ENCODE results near the gene METAP1D. TPM values are rescaled to one million over a fixed set of nuclear protein-coding genes. Genes with fewer than 3 reads are reported as not detected.
A peak's percentile ranks its signal among the peaks of the same experiment; 100 is the strongest.

METAP1D gene
- total RNA-seq, 1 experiment from 2014 or later = 15.8 TPM

GRCh38 chr2:172084645-172085459, 85.1 kb downstream of the METAP1D start (continued):
- TF ChIP-seq SIN3A (IDR thresholded peaks at IDR 0.05; ENCODE audit: low read depth) = no peak

GRCh38 chr2:172085460-172086159, 85.9 kb downstream of the METAP1D start, which contains the start of gene DLX1:
Gene DLX1, plus strand, starts transcription at chr2:172085507. Its CDS starts 171 bp downstream, at chr2:172085678.
- ChIA-PET POLR2A (interaction anchor here (0.9 to 1.6 kb wide), 3 partner anchors 9 to 28 kb away, joined by 3 to 8 read pairs (median 4); no protein-coding TSS in a partner anchor), RAD21 (ENCODE audit: low non-redundant PET in 1 of 2, low total read pairs in 2 of 2, uncharacterized antibody in 2 of 2, unreplicated experiment in 2 of 2) (no interaction called here), CTCF (no interaction called here)
- no peaks in the 10 kb centered on the region for H4K20me1 ChIP-seq (ENCODE audit: insufficient read depth)
- H3K4me3 ChIP-seq (replicated peaks in 1 of 2; ENCODE audit: low read depth in 1 of 2, low read length in 2 of 2) = peak within 1 kb of the TSS; percentile 51 to 61
- peak within 1 kb of the TSS; percentile 48; the same call in 1 of the 2 replicates for H3K27ac ChIP-seq (ENCODE audit: low read depth, low read length)
- peak; percentile 4 for ATAC-seq
- BruUV-seq (replicated peaks) = no TSS peak
- no peaks in the 10 kb centered on the region for H3K27me3 ChIP-seq (ENCODE audit: insufficient read depth, low read length)
- H2AFZ ChIP-seq (ENCODE audit: low read depth, low read length, poor library complexity, severe bottlenecking) = peak within 1 kb of the TSS; percentile 75
- H3K36me3 ChIP-seq (ENCODE audit: control insufficient read depth in 1 of 2, insufficient read depth in 2 of 2, low read length in 2 of 2) = no peaks in the 10 kb centered on the region
- H3K4me2 ChIP-seq (ENCODE audit: low read length) = peak within 1 kb of the TSS; percentile 85
- no peak for DNase-seq (ENCODE audit: low read depth, low spot score)
- H3K9me3 ChIP-seq (ENCODE audit: control insufficient read depth in 1 of 2, insufficient read depth in 1 of 2, low read depth in 1 of 2, low read length in 2 of 2) = no peaks in the 10 kb centered on the region
- no peak for TF ChIP-seq ATF3 (IDR thresholded peaks at IDR 0.05)
- TF ChIP-seq ELF1 (IDR thresholded peaks at IDR 0.05; ENCODE audit: borderline replicate concordance, low read depth) = no peak
- TF ChIP-seq JUND (IDR thresholded peaks at IDR 0.05) = no peak
- TF ChIP-seq ZNF274 (IDR thresholded peaks at IDR 0.05; ENCODE audit: low read depth, low read length) = no peak
- no peak for TF ChIP-seq EZH2 (IDR thresholded peaks at IDR 0.05)
- no peak for TF ChIP-seq EGR1 (IDR thresholded peaks at IDR 0.05; ENCODE audit: low read depth)
- no peak for TF ChIP-seq CEBPB (IDR thresholded peaks at IDR 0.05; ENCODE audit: low read depth)
- TF ChIP-seq TCF7L2 (IDR thresholded peaks at IDR 0.05; ENCODE audit: borderline replicate concordance, extremely low read depth, insufficient read depth, insufficient read length) = no peak
- TF ChIP-seq ZBTB33 (IDR thresholded peaks at IDR 0.05; ENCODE audit: extremely low read depth, insufficient replicate concordance, low read length) = no peak
- peaks cover 0 to 17% of the 10 kb centered on the region in 2 experiments; a peak in 1 of 4 replicates for H3K4me1 ChIP-seq (ENCODE audit: control insufficient read depth in 1 of 2, insufficient read depth in 2 of 2, low read length in 2 of 2)
- H3K9me2 ChIP-seq (ENCODE audit: insufficient read depth) = no peaks in the 10 kb centered on the region
- H3K79me2 ChIP-seq (ENCODE audit: insufficient read depth, low read length) = no peaks in the 10 kb centered on the region
- intact Hi-C loops (cut with micrococcal nuclease) = no loop called here
- peak within 1 kb of the TSS; percentile 59 for H3K9ac ChIP-seq (ENCODE audit: low read length)

Measured in HCT116 (cell line).